Pancreas (tissue), 10 donors: ENCODE measurements around the gene MARCHF11. TPM values are rescaled to one million over a fixed set of nuclear protein-coding genes. Genes with fewer than 3 reads are reported as not detected.

ENCODE experiments used
- ATAC-seq, 4 donors: fragments of 200-7000 bp; cut with Tn5 transposase; one replicate each; pipeline versions ENCODE4 v1.8.0 to v1.9.1; 2020; ENCODE audit warnings: mild to moderate bottlenecking in 4 of 4, moderate library complexity in 4 of 4
- DNase-seq, 6 donors: peaks; one replicate each; pipeline ENCODE4 v3.0.0-alpha.2; 2020
- FAIRE-seq: peaks from 2 replicates; lab custom pipeline; 2012; peaks lifted over from hg19 to GRCh38; lab: Jason Lieb, UNC
- H3K27ac ChIP-seq, 4 donors: fragments of 200-600 bp; sonication (generic); 1 replicate in 3 of 4; 2 replicates in 1 of 4; pipeline versions ENCODE4 v1.5.0 to v1.8.0; 2020
- H3K27me3 ChIP-seq, 4 donors: fragments of 200-600 bp; one replicate each; pipeline ENCODE4 v1.8.0; 2021
- H3K36me3 ChIP-seq, 3 donors: fragments of 200-600 bp; sonication (generic) in 1 of 3; one replicate each; pipeline versions ENCODE4 v1.5.0 to v1.8.0; 2020 to 2021
- H3K4me1 ChIP-seq, 3 donors: fragments of 200-600 bp; one replicate each; pipeline ENCODE4 v1.8.0; 2021
- H3K4me3 ChIP-seq, 4 donors: fragments of 200-600 bp; sonication (generic) in 2 of 4; one replicate each; pipeline versions ENCODE4 v1.5.0 to v1.8.0; 2020 to 2021
- H3K9me3 ChIP-seq, 4 donors: fragments of 200-600 bp; one replicate each; pipeline ENCODE4 v1.8.0; 2021
- WGBS, 2 donors: extraction: QIAGEN DNeasy Blood & Tissue Kit; methylation state at CpG; one replicate each; pipeline ENCODE4 v1.1.7; 2013; 5-methylcytosine and 5-hydroxymethylcytosine counted together
- intact Hi-C, 3 donors: fragments of 100-400 bp; cut with DNase I; formaldehyde crosslinking; loops; one replicate each; pipeline versions ENCODE4 v1.11.1 to v1.14.2; 2022
- polyA plus RNA-seq, 2 donors: library from polyadenylated mRNA; stranded (reverse); fragments of 200-250 nt; gene quantifications; one replicate each; pipeline ENCODE4 v1.2.3, GENCODE V29; 2013
- total RNA-seq, 6 donors: library from RNA; stranded (reverse); fragmentation: NEBNext Ultra II Directional in 4 of 6; extraction: Animal tissue kit (Norgen Biotek cat#: 25700) in 4 of 6; gene quantifications; one replicate each; pipeline versions ENCODE4 v1.2.1 to v1.2.4, GENCODE V29; 2021 to 2023
- TF ChIP-seq, protein P1 (sequence below), 4 donors: fragments of 200-600 bp; sonication (generic) in 3 of 4; IDR thresholded peaks; one replicate each; pipeline versions ENCODE4 v1.5.0 to v1.8.0; 2021; ENCODE audit warnings: antibody characterized with exemption in 4 of 4
- donor health status: healthy with polysubstance abuse.
- donor health status: DM: no; HTN: no; CAD: no; lungs with moderate emphysema.
- donor health status: DM: no; HTN: no; CAD: no.
- donor health status: control.
- donor health status: control.
- donor health status: Bipolar disorder and iron deficiency.
- donor health status: DM: yes; HTN: yes; CAD: no.
- donor health status: DM: no; HTN: no; CAD: no.
- donor health status: DM: no; HTN: no; CAD: no.
- donor health status: DM: yes; HTN: yes; CAD: no.

MARCHF11 gene
- total and polyA plus RNA-seq, 8 donors: 0.19 to 2.6 (median 0.47) TPM

DNA sequence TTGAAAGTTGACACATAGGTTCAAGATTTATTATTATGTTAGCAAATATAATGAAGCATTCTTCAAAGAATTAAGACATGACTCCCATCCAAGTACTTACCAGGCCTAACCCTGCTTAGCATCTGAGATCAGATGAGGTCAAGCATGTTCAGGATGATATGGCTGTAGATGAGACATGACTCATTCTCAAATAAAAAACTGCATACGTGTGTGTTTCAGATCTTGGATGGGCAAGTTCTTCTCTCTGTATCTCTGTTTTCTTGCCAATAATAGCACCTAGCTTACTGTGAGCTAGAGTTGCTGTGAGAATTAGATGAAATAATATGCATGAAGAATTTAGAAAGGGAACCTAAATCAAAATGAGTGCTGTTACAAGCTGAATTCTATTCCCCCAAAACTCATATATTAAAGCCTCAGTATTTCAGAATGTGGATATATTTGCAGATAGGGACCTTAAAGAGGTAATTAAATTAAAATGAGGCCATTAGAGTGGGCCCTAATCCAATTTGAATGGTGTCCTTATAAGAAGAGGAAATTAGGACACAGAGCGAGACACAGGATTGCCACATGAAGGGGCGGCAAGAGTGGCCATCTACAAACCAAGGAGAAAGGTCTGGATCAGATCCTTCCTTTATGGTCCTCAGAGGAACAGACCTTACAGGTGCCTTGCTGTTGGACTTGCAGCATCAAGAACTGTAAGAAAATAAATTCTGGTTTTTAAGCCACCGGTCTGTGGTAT lies 146.2 kb downstream of the MARCHF11 start:
- Histone ChIP-seq H3K9me3 (no peaks in the 10 kb centered on the region), H3K27ac (no peak overlapping the region), H3K27me3 (peaks cover 0 to 3% (median 0%) of the 10 kb centered on the region in 4 donors), H3K4me1 (no peaks in the 10 kb centered on the region), H3K36me3 (no peaks in the 10 kb centered on the region), H3K4me3 (no peak overlapping the region)
- 82 to 85% methylated on average over 4 of the region's 4 CpGs for WGBS, 2 donors
- TF ChIP-seq, protein P1, sequence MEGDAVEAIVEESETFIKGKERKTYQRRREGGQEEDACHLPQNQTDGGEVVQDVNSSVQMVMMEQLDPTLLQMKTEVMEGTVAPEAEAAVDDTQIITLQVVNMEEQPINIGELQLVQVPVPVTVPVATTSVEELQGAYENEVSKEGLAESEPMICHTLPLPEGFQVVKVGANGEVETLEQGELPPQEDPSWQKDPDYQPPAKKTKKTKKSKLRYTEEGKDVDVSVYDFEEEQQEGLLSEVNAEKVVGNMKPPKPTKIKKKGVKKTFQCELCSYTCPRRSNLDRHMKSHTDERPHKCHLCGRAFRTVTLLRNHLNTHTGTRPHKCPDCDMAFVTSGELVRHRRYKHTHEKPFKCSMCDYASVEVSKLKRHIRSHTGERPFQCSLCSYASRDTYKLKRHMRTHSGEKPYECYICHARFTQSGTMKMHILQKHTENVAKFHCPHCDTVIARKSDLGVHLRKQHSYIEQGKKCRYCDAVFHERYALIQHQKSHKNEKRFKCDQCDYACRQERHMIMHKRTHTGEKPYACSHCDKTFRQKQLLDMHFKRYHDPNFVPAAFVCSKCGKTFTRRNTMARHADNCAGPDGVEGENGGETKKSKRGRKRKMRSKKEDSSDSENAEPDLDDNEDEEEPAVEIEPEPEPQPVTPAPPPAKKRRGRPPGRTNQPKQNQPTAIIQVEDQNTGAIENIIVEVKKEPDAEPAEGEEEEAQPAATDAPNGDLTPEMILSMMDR (IDR thresholded peaks at IDR 0.05): no peak
- no peak for FAIRE-seq
- intact Hi-C loops: no loop called here
- no peak for ATAC-seq
- no peak for DNase-seq

DNA sequence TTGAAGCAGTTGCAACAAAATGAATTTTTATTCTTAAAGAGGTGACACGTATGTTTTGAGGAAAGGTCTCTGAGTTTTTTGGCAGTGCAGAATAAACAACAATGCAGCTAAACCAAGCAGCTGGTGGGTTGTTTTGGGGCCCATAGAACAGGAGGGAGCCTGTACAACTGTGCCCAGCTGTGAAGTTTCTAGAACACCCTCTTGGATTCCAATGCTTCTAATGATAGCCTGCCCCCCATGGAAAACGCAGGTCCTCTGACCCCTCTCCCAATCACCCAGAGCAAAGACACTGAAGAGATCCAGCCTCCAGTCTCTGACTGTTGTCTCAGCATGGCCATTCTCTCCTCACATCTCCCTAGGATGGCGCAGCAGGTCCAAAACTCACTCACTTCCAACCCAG lies 150.9 kb downstream of the MARCHF11 start:
- H3K36me3 ChIP-seq: no peaks in the 10 kb centered on the region
- intact Hi-C loops: no loop called here
- no peak for FAIRE-seq
- H3K4me1 ChIP-seq: no peaks in the 10 kb centered on the region
- no peaks in the 10 kb centered on the region for H3K27me3 ChIP-seq
- TF ChIP-seq, protein P1 (IDR thresholded peaks at IDR 0.05): no peak
- no peaks in the 10 kb centered on the region for H3K9me3 ChIP-seq
- ATAC-seq: no peak
- 46 to 54% methylated on average over 3 of the region's 3 CpGs for WGBS, 2 donors
- no peak overlapping the region for H3K27ac ChIP-seq
- DNase-seq: no peak
- H3K4me3 ChIP-seq: no peak overlapping the region

DNA sequence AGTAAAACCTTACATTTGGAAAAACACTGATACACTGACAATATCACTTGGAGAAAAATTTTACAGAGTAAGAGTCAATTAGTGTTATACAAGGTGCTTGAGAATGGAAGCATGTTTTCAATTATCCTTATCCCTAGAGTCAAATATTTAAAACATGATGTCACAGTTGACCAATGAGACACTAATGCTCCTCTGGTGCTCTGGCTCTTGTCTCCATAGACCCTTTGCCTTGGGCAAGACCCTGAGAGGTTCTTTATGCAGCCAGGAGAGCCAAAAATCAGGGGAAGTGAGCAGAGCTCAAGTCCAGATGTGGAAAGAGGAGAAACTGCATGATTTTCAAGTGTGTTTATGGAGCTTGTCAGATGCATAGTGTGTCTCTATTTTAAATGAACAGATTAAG lies 153.9 kb downstream of the MARCHF11 start:
- ATAC-seq (no peak), FAIRE-seq (no peak), DNase-seq (no peak)
- Histone ChIP-seq H3K27me3 (no peaks in the 10 kb centered on the region), H3K9me3 (no peaks in the 10 kb centered on the region), H3K27ac (no peak overlapping the region), H3K4me1 (no peaks in the 10 kb centered on the region), H3K36me3 (no peaks in the 10 kb centered on the region), H3K4me3 (no peak overlapping the region)
- intact Hi-C loops: no loop called here
- TF ChIP-seq, protein P1 (IDR thresholded peaks at IDR 0.05): no peak

DNA sequence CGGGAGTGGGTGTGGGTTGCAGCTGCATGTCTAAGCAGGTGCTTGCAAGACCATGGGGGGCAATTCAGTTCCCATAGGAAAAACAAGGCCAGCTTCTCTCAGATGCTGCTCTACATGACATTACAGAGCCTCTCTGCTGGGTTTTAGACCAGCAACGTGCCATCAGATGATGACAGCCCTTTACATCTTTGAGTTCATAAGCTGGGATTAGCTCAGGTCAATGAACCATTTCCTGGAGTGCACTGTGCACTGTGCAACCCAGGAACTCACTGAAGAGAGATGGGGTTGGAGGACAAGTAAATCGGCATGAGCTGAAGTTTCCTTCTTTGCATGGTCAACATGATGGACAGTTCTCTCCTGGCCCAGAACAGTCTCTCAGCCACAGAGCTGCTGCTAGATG lies 160.6 kb downstream of the MARCHF11 start:
- ATAC-seq (no peak), DNase-seq (no peak), FAIRE-seq (no peak)
- Histone ChIP-seq H3K4me1 (no peaks in the 10 kb centered on the region), H3K36me3 (no peaks in the 10 kb centered on the region), H3K4me3 (no peak overlapping the region), H3K9me3 (no peaks in the 10 kb centered on the region), H3K27ac (no peak overlapping the region), H3K27me3 (no peaks in the 10 kb centered on the region)
- WGBS, 2 donors: 42 to 63% methylated on average over 3 of the region's 3 CpGs
- intact Hi-C loops: no loop called here
- TF ChIP-seq, protein P1 (IDR thresholded peaks at IDR 0.05): no peak

DNA sequence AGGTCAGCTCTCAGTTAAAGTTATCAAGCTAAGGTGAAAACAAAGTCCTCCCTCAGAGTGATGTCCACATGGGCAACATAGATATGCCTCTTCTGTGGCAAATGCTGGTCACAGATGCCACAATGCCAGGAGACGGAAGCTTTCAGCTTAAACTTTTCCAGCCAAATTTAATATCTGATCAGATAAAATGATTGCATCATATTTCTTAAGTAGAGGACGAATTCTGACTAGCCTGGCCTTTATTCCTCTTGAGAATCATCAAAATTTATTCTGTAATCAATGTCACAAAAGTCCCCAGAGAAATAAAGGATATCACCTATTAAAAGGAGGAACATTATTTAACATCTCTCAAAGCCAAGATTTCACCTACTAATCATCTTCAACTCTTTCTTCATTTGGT lies 161.9 kb downstream of the MARCHF11 start:
- intact Hi-C loops: no loop called here
- no peaks in the 10 kb centered on the region for H3K27me3 ChIP-seq
- TF ChIP-seq, protein P1 (IDR thresholded peaks at IDR 0.05): no peak
- no peak for ATAC-seq
- 29 to 39% methylated on average over 2 of the region's 2 CpGs for whole genome bisulfite sequencing, 2 donors
- no peak overlapping the region for H3K27ac ChIP-seq
- H3K4me3 ChIP-seq: no peak overlapping the region
- no peak for FAIRE-seq
- DNase-seq: no peak
- H3K36me3 ChIP-seq: no peaks in the 10 kb centered on the region
- H3K4me1 ChIP-seq: no peaks in the 10 kb centered on the region
- H3K9me3 ChIP-seq: no peaks in the 10 kb centered on the region
